Stimulated activated CD8-positive, alpha-beta memory T cell treated with anti-CD3 and anti-CD28 coated beads, Interleukin-4, amount 100 ng/mL, for 48 hours (primary cell): ENCODE measurements around the gene FGF12.

Source experiments
- DNase-seq: peaks from one replicate; pipeline ENCODE4 v3.0.0-alpha.2; 2020

The FGF12 gene

DNA sequence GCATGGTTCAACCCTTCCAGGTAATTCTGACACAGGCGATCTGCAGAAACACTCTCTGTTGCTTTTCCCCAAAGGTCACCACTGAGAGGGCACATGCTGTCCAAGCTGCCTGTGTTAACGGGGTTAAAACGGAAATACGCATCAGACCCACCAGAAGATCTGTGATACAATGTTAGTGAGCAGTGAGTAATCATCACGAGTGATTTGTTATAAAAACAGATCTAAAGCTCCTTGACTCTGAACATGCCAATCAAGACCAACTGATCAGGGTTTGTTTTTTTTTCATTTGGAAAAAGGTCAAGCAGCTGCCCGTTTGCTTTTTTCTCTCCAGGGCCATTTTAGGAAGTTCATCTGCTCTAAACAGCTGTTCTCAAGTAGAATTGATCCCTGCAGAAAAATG, 43.2 kb downstream of the FGF12 start:
- no peak for DNase-seq

DNA sequence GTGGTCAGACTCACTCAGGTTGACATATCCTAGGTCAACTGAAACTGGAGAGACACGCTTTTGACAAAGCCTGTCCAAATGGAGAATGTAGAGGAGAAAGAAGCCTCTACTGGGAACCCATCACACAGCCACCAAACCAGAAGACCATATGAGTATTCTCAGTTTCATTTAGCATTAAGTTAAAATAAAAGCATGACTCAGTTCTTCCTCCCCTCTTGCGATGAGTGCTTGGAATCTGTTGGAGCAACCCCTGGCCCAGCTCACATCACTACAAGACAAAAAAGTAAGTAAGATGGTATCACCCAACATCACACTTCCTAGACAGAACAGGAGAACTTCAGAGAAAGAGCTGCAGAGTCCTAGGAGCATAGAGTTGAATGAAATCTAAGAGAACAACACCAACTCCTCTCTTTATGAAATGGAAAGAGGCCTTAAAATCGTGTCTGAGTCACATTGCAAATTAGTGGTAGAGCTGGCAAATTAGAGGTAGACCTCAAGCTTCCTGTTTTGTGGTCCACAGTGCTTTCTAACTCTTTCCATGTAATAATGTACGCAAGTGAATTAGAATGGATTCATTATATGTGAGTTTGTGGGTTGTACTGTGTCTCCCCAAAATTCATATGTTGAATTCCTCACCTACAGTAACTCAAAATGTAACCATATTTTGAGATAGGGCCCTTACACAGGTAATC, 51.2 kb downstream of the FGF12 start:
- no peak for DNase-seq

DNA sequence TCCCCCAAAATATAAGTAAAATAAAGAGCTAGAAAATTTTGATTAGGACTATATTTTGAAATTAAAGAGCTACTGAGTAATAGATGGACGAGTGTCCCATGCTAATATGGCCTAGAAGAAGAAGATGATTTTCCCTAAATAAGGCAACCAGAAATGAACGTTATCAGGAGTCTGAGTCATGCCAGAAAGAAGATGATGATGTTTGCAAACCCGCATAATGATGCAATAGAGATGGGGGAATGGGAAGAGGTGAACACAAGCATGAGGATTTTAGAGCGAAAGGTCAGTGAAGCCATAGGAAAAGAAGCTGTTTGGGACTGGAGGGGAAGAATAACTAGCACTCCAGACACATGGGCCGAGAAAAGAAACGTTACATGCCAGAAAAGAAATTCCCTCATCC, 71.7 kb downstream of the FGF12 start:
- no peak for DNase-seq

DNA sequence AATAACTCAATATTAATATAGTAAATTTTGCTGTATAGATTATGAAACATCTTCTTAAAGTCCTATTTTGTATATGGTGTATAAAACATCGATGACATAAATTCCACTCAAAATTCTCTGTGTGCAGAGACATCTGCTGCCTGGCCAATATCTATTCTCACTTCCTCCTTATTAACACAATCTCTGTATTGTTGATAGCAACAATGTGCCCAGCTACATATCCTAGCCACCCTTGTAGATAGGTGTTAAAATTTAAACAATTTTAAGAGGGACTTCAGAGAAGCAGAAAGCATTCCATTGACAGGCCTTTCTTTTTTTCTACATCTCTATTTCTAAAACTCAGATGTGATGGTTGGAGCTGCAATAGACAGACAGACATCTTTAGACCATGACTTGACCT, 72.3 kb downstream of the FGF12 start:
- DNase-seq: no peak

DNA sequence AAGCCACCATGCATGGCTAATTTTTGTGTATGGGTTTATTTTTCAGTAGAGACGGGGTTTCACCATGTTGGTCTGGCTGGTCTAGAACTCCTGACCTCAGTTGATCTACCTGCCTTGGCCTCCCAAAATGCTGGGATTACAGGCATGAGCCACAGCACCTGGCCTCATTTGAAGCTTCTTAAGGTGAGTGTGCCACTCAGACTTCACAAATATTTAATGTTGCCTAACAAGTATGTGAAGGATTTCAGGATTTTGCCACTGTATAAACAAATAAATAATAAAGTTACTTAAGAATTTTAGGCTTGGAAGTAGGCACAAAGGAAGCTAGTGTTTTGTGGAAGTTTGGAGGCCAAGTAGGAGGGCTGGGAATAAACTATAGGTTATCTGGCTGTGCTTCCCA, 73.5 kb downstream of the FGF12 start:
- no peak for DNase-seq

DNA sequence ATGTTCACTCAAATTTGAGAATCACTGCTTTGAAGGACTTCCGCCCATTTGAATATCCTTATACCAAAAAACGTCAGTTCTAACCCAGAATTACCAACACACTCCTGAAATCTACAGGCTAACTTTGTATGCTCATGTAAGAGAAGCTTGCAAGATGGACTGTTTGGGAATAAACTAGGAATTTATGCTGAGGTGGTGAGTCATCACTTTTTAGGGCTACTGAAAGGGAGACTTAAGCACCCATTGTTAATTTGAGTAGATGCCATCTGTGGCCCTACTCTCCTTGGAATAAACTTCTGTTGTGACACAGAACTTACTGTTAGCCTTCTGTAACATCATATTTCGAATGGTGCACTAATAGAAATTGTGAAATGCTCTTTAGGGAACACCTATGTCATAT, 74.6 kb downstream of the FGF12 start:
- DNase-seq: no peak

DNA sequence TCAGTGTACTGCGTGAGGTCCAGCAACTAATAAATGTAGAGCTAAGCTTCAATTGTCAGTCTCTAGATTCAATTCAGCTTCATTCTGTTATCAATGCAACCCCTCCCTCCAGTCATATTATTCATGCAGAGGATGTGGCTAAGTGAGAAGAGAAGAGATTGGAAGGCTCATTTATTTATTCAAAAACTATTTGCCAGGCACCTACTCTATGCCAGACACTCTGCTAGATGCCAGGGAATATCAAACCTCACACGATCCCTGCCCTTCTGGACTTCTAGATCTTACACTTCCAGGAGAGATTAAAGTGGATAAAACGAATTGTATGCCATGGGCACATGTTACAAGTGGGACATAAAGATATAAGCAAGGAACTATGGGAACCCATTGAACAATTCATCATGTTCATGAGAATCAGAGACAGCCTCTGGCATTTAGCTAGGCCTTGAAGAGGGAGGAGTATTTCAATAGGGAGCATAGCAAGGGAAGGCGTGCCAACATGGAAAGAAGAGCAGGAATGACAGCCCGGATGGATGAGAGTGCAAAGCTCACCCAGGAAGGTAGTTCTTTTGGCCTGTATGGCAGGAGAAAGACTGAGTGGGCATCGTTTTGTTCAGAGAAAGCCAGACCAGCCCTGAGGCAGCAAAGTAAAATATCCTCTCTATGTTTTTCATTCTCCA, 75.4 kb downstream of the FGF12 start:
- DNase-seq: no peak

DNA sequence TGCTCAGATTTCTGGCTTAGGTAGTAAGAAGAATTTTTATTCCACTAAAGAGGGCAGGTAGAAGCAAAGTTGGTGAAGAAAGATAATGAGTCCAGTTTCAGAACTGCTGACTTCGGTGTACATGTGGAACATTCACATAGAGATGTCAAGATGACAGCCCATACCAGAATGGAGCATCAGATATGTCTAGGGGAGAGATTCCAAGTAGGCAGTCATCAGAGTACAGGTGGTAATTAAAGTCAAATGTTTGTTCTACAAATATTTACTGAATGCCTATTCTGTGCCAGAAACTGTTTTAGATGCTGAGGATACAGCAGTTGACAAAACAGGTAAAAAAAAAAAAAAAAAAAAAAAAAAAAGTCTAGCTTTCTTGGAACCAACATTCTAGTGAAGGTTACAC, 81.9 kb downstream of the FGF12 start:
- no peak for DNase-seq

DNA sequence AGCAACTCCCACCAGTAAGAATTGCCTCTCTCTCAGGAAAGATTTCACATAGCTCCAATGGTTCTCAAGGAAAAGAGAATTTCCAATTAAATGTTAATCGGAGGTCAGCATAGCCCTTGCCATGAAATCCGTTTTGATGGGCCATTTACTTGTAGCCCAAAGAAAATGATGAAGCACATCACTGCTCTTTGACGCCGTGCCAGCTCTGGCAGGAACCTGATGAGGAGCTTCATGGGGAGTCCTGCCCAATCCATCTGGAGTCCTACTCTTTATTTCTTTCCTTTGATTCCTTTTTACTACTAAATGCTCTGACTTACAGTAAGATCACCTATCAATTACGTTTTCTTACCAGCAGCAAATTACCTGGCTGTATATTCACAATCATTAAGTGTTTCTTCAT, 84.7 kb downstream of the FGF12 start:
- no peak for DNase-seq

DNA sequence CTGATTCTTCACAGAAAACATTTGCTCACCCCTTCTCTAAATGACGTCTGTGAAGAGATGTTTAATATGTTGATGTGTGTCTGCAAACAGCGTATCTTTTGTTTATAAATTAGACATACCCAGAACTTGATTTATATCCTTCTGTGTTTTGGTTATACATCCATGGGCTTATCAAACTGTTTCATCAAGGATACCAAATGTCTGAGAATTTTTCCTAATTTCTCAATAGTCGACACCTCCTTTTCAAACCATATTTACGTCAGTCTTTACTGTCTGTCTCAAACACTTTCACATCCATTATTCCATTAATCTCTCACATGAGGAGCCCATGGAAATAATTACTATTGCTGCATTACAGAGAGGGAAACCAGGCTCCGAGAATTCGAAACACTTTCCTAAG, 85.4 kb downstream of the FGF12 start:
- no peak for DNase-seq

DNA sequence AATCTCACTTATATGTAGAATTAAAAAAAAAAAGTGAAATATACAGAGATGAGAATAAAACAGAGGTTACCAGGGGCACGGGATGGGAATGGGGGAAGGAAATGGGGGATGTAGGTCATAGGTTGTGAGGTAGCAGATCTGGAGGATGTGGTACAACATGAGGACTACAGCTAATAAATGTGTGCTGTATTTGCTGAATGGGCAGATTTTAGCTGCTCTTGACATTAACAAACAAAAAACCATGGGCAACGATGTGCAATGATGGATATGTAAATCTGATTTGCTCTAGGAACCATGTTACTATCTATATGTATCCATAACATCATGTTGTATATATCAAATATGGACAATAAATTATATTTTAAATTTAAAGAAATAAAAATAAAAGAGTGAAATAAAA, 87.4 kb downstream of the FGF12 start:
- DNase-seq: no peak

DNA sequence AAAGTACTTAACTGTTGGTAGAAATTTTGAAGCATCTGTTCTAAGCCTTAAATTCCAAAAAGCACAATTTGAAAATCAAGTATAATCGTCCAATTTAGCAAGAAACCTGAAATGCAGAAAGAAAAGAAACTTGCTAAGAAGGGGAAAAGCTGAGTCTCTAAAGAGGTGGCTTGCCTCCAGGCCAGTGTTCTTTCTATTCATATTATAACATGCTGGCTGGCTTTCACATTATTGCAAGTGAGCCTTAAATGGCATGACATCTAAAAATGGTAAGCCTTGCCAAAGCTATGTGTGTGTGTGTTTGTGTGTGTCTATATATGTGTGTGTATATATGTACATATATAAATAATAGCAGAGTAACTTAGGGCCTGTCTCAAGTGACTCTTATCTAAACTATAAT, 89.5 kb downstream of the FGF12 start:
- DNase-seq: no peak

DNA sequence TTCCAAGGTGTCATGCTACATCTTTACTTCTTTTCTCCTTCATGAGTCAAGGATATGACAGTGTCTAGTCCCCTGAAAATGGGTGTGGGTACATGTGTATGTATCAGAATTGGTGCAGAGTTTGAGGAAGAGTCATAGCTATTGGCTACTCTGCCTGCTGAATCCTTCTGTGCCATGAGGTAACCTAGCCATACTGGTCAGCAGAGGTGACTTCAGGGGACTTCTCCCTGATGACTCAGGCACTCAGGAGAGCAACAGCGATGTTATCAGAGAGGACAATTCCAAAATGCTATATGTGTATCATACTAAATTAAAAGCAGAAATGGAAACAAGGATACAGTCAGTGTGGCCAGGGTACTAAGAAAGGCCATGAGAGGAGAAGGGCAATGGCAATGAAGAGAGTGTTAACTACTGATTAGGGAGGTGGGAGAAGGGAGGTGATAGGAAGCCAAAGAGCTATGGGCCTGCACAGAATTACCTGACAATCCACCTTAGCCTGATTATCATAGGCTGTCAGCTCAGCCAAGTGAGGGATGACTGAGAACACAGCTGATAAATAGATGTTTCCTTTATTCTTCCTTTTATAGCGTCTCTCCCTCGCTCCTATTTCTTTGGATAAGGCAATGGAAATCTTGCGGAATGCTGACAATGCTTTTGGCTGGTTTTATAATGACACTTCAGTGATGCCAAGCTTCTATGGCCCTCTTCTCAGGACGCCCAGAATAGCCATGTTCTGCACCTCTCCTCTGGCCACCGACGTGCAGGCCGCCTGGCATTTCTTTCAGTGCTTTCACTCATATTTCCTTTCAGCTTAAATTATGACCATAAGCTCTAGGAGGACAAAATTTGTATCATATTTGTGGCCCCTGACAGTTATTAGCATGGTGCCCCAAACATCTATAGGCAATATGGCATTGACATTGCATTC, 90.6 kb downstream of the FGF12 start:
- no peak for DNase-seq

DNA sequence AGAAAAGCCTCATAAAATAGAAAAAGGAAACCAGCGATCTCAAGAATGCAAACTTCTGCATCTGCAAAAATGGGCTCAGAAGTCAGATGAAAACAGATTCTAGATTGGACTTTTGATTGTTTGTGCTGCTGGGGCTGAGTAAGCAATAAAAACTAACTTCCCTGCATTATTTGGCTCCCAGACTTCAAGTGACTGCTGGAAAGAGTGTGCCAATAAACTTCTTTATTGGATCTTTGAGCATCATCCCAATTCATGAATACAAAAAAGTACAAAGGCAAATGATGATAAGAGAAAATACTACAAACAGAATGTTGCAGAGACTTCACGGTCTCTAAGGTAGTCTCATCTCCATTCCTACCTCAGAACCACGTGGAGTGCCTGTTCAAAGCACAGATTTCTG, 97.9 kb downstream of the FGF12 start:
- DNase-seq: no peak

DNA sequence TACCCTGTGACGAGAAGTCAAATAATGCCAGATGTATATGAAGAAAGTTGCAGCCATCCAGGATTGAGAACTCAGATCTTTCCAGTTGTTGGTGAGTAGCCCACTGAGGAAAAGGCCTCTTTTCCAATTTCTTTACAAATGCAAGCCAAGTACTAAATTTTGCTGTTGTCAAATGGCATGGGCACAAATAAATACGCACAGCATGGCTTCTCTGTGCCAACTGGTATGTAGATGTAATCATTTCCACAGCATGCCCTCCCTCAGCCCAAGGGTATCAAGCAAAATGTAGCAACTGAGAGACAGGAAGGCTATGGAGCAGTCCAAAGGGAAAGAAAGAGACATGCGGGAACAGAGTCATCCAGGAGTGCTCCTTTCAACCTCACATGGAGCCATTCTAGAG, 105.4 kb downstream of the FGF12 start:
- no peak for DNase-seq

DNA sequence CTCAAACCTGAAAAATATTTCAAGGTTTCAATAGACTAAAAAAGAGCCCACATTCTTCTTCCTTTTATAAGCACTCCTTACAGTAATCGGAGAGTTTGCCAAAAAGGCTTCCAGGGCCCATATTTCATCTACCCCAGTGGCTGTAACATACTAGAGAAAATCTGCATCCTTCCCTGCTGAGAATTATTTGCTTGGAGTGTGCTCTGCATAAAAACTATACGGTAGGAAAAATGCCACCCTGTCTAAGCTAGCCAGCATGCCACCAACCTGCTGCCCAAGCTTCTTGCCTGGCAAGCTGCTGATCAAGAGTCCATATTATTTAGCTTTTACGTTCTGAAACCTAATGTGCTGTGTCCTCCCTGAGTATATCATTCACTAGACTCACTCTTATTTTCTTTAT, 107.1 kb downstream of the FGF12 start:
- no peak for DNase-seq

DNA sequence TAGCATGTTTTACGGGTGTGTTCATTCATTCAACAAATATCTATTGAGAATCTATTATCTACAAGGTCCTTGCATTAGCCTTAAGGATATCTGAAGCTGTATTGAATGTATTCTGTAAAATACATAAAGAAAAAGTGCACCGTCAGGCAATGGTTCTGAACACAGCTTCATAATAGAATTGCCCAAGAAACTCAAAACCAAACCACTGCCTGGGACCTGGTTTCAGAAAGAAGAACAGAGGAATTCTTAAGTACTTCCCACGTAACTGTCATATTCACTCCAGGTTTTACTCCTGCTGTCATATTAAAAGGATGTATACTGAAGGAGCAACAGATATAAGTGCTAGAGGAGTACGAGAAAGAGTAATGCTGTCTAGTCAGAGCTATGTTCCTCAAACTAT, 115.9 kb downstream of the FGF12 start:
- no peak for DNase-seq

DNA sequence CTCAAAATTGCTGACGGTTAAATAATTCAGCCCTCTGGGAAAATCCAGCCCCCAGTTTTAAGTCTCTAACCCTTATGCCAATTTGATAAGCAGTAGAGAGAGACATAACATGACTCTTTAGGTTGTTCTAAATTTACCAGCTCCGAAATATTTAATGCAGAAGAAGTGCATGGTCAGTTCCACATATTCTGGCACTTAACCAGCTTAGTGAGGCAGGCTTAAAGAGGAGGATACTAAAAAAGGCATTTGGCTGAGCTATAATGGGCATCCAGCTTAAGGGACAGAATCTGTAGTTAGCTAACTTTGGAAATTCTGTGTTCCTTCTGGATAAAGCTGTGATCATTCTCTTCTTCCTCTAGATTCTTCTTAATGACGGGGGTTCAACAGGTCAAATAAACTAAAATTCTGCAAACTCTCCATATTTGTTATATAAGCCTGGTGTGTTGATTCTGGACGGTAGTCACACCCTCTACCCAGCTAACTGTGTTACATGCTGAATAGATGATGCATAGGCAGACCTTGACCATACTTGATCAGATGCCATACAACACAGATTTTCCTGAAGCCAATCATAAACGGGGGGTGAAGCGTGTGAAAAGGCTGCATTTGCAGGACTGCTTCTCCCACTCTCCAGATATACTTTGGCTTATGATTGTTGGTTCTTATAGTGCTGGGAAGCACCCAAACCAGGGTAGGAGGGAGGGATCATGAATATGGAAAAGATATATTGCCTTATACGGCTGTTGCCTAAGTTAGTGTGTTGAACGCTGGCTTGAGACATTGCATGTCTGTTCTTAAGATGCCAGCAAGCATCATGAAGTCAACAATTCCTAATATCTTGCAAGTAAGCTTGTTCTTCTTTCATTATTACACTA, 118.4 kb downstream of the FGF12 start:
- no peak for DNase-seq

DNA sequence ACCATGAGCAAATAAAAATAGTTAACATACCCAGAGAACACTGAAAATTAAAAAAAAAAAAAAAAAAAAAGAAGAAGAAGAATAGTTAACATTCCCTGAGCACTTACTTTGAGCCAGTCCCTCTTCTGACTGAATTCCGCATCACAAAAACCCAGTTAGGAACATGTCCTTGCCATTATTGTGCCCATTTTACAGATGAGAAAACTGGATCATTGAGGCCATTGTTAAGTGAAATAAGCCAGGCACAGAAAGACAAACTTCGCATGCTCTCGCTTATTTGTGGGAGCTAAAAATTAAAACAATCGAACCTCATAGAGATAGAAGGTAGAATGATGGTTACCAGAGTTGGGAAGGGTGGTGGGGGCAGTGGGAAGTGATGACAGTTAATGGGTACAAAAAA, 119.5 kb downstream of the FGF12 start:
- no peak for DNase-seq

DNA sequence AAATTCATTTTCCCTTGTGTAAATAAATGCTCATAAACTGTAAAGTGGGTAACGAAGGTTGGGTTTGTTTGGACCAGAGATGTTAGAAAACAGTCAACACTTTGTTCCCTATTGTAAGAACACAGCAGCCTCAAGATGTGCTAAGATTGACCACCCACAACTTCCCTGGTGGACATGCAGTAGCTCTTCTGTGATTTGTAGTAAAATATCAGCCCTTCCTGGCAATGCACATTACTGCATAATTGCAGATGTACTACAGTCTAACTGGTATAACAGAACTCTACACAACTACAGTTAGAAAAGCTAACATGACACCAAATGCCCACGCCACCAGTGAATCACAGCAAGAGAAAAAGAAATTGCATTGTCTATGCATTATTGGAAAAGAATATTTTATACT, 129.4 kb downstream of the FGF12 start:
- DNase-seq: no peak

DNA sequence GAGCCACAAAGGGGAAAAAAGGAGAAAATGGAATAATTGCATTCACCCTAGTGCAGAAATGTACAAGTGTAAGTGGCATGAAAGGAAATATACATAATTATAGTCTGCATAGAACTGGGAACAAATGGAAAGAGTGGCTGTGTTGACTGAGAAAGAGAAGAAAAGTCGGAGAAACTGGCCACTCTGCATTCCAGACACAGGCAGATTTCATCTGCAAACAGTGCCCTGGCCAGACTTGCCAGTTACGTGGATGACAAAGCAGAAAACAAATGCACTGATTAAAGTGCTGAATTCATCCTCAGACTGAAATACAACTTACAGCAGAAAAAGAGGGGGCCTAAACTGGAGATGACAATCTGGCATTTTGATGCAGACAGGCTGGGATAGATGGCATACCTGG, 129.8 kb downstream of the FGF12 start:
- DNase-seq: no peak

DNA sequence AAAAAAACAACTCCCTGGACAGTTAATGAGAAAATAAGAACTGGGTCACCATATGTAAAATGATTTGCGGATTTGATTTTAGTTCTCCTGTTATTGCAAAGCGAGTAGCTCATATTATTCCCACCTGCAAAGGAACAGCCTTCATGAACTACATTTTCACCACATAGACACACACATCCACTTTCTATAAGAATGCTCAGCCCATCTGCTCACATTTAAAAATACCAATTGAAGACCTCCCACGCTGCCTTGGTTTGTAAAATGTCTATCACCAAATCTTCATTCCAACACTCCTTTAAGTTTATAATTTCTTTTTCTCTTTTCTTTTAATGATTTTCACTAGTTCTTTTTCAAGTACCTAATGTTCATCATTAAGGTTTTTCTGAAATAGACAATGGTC, 148.6 kb downstream of the FGF12 start:
- no peak for DNase-seq

DNA sequence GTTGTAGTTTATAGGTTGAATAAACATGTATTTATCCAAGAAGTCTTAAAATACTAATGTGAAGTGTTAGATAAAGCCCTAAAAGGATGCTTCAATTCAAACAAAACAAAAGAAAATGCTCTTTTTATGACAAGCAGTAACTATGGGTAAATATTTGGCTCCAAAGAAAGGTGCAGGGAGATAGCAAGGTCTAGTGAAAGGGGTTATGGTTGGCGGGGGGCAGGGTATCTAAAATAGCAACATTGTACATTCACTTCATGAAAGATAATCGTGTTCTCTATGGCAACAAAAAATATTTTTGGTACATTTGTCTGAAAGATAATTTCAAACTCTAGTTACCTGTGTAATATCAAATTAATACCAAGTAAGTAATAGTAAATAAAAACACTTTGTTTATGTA, 149.5 kb downstream of the FGF12 start:
- DNase-seq: no peak
